CD4-positive, alpha-beta T cell (primary cell): ENCODE results near the gene AK2. TPM values are rescaled to one million over a fixed set of nuclear protein-coding genes. Genes with fewer than 3 reads are reported as not detected.

Experiments
- ATAC-seq: fragments of 200-7000 bp; cut with Tn5 transposase; one replicate; pipeline ENCODE4 v1.10.0; 2022; ENCODE audit warnings: mild to moderate bottlenecking; ENCODE audit not compliant: poor library complexity
- CTCF ChIA-PET: fragments of 350-600 bp; sonication (Branson Sonifier 250); formaldehyde crosslinking; loops from one replicate; lab custom pipeline; 2021; ENCODE audit warnings: antibody characterized with exemption, inconsistent platforms; lab: Charles Lee
- POLR2A ChIA-PET: fragments of 350-600 bp; sonication (Branson Sonifier 250); formaldehyde crosslinking; loops from one replicate; lab custom pipeline; 2021; ENCODE audit warnings: antibody characterized with exemption, inconsistent platforms; lab: Charles Lee
- DNase-seq, 14 experiments: peaks; one replicate each; pipeline ENCODE4 v3.0.0-alpha.2; 2013 to 2020; ENCODE audit warnings: mixed read lengths in 2 of 14
- H3K27ac ChIP-seq, 2 donors: one replicate each; pipeline versions ENCODE4 v1.5.1 to v1.7.0; 2013; ENCODE audit warnings: low read length in 2 of 2, low read depth in 1 of 2, mild to moderate bottlenecking in 1 of 2
- H3K27me3 ChIP-seq, 2 experiments: 1 replicate in 1 of 2; 2 replicates in 1 of 2; pipeline versions ENCODE4 v1.6.1 to v1.7.0; 2013; ENCODE audit warnings: low read length in 2 of 2, control low read depth in 1 of 2, mild to moderate bottlenecking in 1 of 2, moderate library complexity in 1 of 2; ENCODE audit not compliant: insufficient read depth in 2 of 2, control insufficient read depth in 1 of 2
- H3K36me3 ChIP-seq: one replicate; pipeline ENCODE4 v1.6.1; 2013; ENCODE audit warnings: low read length, control low read depth; ENCODE audit not compliant: insufficient read depth
- H3K4me1 ChIP-seq: one replicate; pipeline ENCODE4 v1.6.1; 2013; ENCODE audit warnings: low read length, control low read depth; ENCODE audit not compliant: insufficient read depth
- H3K4me3 ChIP-seq: one replicate; pipeline ENCODE4 v1.5.1; 2013; ENCODE audit warnings: mild to moderate bottlenecking, low read length, moderate library complexity
- H3K9me3 ChIP-seq, 2 experiments: 1 replicate in 1 of 2; 2 replicates in 1 of 2; pipeline versions ENCODE4 v1.6.1 to v1.7.0; 2013; ENCODE audit warnings: low read length in 2 of 2, mild to moderate bottlenecking in 2 of 2, control low read depth in 1 of 2, moderate library complexity in 1 of 2; ENCODE audit not compliant: control insufficient read depth in 1 of 2, insufficient read depth in 1 of 2
- H3K27ac Mint-ChIP-seq: one replicate; pipeline ENCODE4 v1.8.0; 2020; ENCODE audit warnings: mixed read lengths
- H3K27me3 Mint-ChIP-seq: one replicate; pipeline ENCODE4 v1.8.0; 2021; ENCODE audit warnings: mixed read lengths
- H3K36me3 Mint-ChIP-seq: one replicate; pipeline ENCODE4 v1.8.0; 2021; ENCODE audit warnings: low read depth, mixed read lengths
- H3K4me1 Mint-ChIP-seq: one replicate; pipeline ENCODE4 v1.8.0; 2021; ENCODE audit warnings: low read depth, mixed read lengths
- H3K4me3 Mint-ChIP-seq: one replicate; pipeline ENCODE4 v1.8.0; 2020; ENCODE audit warnings: mild to moderate bottlenecking, mixed read lengths
- H3K9me3 Mint-ChIP-seq: one replicate; pipeline ENCODE4 v1.8.0; 2020; ENCODE audit warnings: mixed read lengths
- CTCF ChIP-seq: fragments of 200-600 bp; IDR thresholded peaks from one replicate; pipeline ENCODE4 v1.8.0; 2022; ENCODE audit warnings: antibody characterized with exemption, mild to moderate bottlenecking
- intact Hi-C, 2 experiments: fragments of 100-400 bp; cut with DNase I in 1 of 2; cut with micrococcal nuclease in 1 of 2; formaldehyde crosslinking; loops; one replicate each; pipeline versions ENCODE4 v1.15.1 to v1.9.0; 2023 to 2025; cut with DNase I, micrococcal nuclease
- total RNA-seq, 174 experiments: library from RNA in 2 of 174; stranded (reverse) in 2 of 174; gene quantifications; one replicate each; pipeline ENCODE4 v1.2.3 and lab custom pipeline; 2021 to 2026

AK2 gene
- total RNA-seq, 2 experiments from 2014 or later: 25.6 to 30.4 TPM

- intact Hi-C loops: no loop called here
- Mint-ChIP-seq H3K36me3 (peaks cover 80% of the 10 kb centered on the region), H3K9me3 (no peaks in the 10 kb centered on the region), H3K4me1 (peaks cover 12% of the 10 kb centered on the region), H3K4me3 (no peak overlapping the region), H3K27ac (no peak overlapping the region), H3K27me3 (no peaks in the 10 kb centered on the region)
- TF ChIP-seq CTCF: no peak
- ATAC-seq: no peak
- H3K4me3 ChIP-seq: no peak overlapping the region
- H3K27ac ChIP-seq: no peak overlapping the region
- peaks cover 75% of the 10 kb centered on the region for H3K36me3 ChIP-seq
- peaks cover 7% of the 10 kb centered on the region for H3K4me1 ChIP-seq
- ChIA-PET CTCF (interaction anchor here (1.3 kb wide), 1 partner anchor 9 kb away, joined by 3 read pairs; no protein-coding TSS in a partner anchor), POLR2A (interaction anchor here (0.6 kb wide), 1 partner anchor 16 kb away, joined by 4 read pairs; no protein-coding TSS in a partner anchor)
- no peak for DNase-seq
- no peaks in the 10 kb centered on the region for H3K27me3 ChIP-seq
- no peaks in the 10 kb centered on the region for H3K9me3 ChIP-seq
These were observed 14.9 kb downstream of the AK2 start for GRCh38 chr1:33021567-33022431.

GRCh38 chr1:33018112-33018511 is 18.6 kb downstream of the AK2 start:
- H3K4me1 Mint-ChIP-seq: no peaks in the 10 kb centered on the region
- Histone ChIP-seq H3K4me3 (no peak overlapping the region), H3K4me1 (no peaks in the 10 kb centered on the region), H3K36me3 (peaks cover 81% of the 10 kb centered on the region), H3K27me3 (no peaks in the 10 kb centered on the region), H3K27ac (no peak overlapping the region), H3K9me3 (no peaks in the 10 kb centered on the region)
- peaks cover 79% of the 10 kb centered on the region for H3K36me3 Mint-ChIP-seq
- DNase-seq (no peak), ATAC-seq (no peak)
- TF ChIP-seq CTCF: no peak
- H3K27me3 Mint-ChIP-seq: no peaks in the 10 kb centered on the region
- H3K4me3 Mint-ChIP-seq: no peak overlapping the region
- no peaks in the 10 kb centered on the region for H3K9me3 Mint-ChIP-seq
- no peak overlapping the region for H3K27ac Mint-ChIP-seq
- CTCF ChIA-PET: interaction anchor here (0.5 kb wide), 1 partner anchor 538 kb away, joined by 3 read pairs; no protein-coding TSS in a partner anchor
- POLR2A ChIA-PET: no interaction called here
- intact Hi-C loops: no loop called here

- Histone ChIP-seq H3K36me3 (peaks cover 81% of the 10 kb centered on the region), H3K9me3 (no peaks in the 10 kb centered on the region), H3K4me3 (no peak overlapping the region), H3K27ac (no peak overlapping the region), H3K4me1 (no peaks in the 10 kb centered on the region), H3K27me3 (no peaks in the 10 kb centered on the region)
- Mint-ChIP-seq H3K27me3 (no peaks in the 10 kb centered on the region), H3K4me1 (no peaks in the 10 kb centered on the region), H3K9me3 (no peaks in the 10 kb centered on the region), H3K36me3 (peaks cover 79% of the 10 kb centered on the region), H3K4me3 (no peak overlapping the region), H3K27ac (no peak overlapping the region)
- CTCF ChIA-PET: no interaction called here
- intact Hi-C loops: no loop called here
- no peak for TF ChIP-seq CTCF
- ATAC-seq (no peak), DNase-seq (no peak)
- POLR2A ChIA-PET: no interaction called here
These were observed 19.5 kb downstream of the AK2 start for GRCh38 chr1:33017175-33017574.
